Neural cell (in vitro differentiated cells): ENCODE results near the gene GRIA2. TPM values are rescaled to one million over a fixed set of nuclear protein-coding genes. Genes with fewer than 3 reads are reported as not detected.

Experiments
- H2AFZ ChIP-seq: fragments of 200-600, 300-800 bp; sonication (generic), shearing (Covaris generic); 2 replicates; pipeline ENCODE4 v1.6.0; 2014; ENCODE audit warnings: low read depth, mild to moderate bottlenecking, antibody characterized with exemption, low read length, moderate library complexity
- H3F3A ChIP-seq: fragments of 200-600 bp; shearing (Covaris generic); 2 replicates; pipeline ENCODE4 v1.6.1; 2016; ENCODE audit warnings: mild to moderate bottlenecking, moderate library complexity, mixed read lengths, antibody characterized with exemption, low read length; ENCODE audit not compliant: insufficient read depth, poor library complexity, severe bottlenecking
- H3K27ac ChIP-seq: fragments of 200-600, 300-800 bp; sonication (generic), shearing (Covaris generic); 2 replicates; pipeline ENCODE4 v1.5.1; 2014; ENCODE audit warnings: mild to moderate bottlenecking, low read length, moderate library complexity
- H3K27me3 ChIP-seq: fragments of 300-800, 200-600 bp; sonication (generic), shearing (Covaris generic); 2 replicates; pipeline ENCODE4 v1.6.0; 2014; ENCODE audit warnings: mild to moderate bottlenecking, low read depth, low read length, moderate library complexity; ENCODE audit not compliant: insufficient read depth
- H3K36me3 ChIP-seq: fragments of 300-800, 200-600 bp; sonication (generic), shearing (Covaris generic); 2 replicates; pipeline ENCODE4 v1.5.1; 2014; ENCODE audit warnings: mild to moderate bottlenecking, antibody characterized with exemption, low read length, moderate library complexity; ENCODE audit not compliant: insufficient read depth
- H3K4me2 ChIP-seq: fragments of 300-800, 200-600 bp; sonication (generic), shearing (Covaris generic); 2 replicates; pipeline ENCODE4 v1.6.0; 2014; ENCODE audit warnings: mild to moderate bottlenecking, low read length
- H3K4me3 ChIP-seq: fragments of 300-800, 200-600 bp; sonication (generic), shearing (Covaris generic); 2 replicates; pipeline ENCODE4 v1.5.1; 2014; ENCODE audit warnings: mild to moderate bottlenecking, low read length, moderate library complexity
- H3K79me2 ChIP-seq: fragments of 200-600 bp; shearing (Covaris generic); replicated peaks from 2 replicates; pipeline ENCODE4 v1.6.0; 2014; ENCODE audit warnings: mild to moderate bottlenecking, low read length, moderate library complexity; ENCODE audit not compliant: insufficient read depth
- H3K9ac ChIP-seq: fragments of 300-800, 200-600 bp; sonication (generic), shearing (Covaris generic); 2 replicates; pipeline ENCODE4 v1.6.1; 2016; ENCODE audit warnings: mild to moderate bottlenecking, low read length, mixed read lengths
- H3K9me2 ChIP-seq: fragments of 200-600 bp; shearing (Covaris generic); 2 replicates; pipeline ENCODE4 v1.6.1; 2016; ENCODE audit warnings: mild to moderate bottlenecking, low read length, mixed read lengths; ENCODE audit not compliant: insufficient read depth
- H3K9me3 ChIP-seq: fragments of 200-600, 300-800 bp; sonication (generic), shearing (Covaris generic); 2 replicates; pipeline ENCODE4 v1.6.1; 2016; ENCODE audit warnings: mild to moderate bottlenecking, mixed run types, low read length, moderate library complexity, mixed read lengths
- H4K20me1 ChIP-seq: fragments of 200-600 bp; shearing (Covaris generic); 2 replicates; pipeline ENCODE4 v1.6.1; 2016; ENCODE audit warnings: mild to moderate bottlenecking, mixed run types; ENCODE audit not compliant: insufficient read depth
- CTCF ChIP-seq: fragments of 450-650 bp; IDR thresholded peaks from 2 replicates; pipeline ENCODE4 v1.5.1; 2014; ENCODE audit warnings: antibody characterized with exemption, mild to moderate bottlenecking, moderate library complexity; ENCODE audit not compliant: poor library complexity, severe bottlenecking
- EP300 ChIP-seq: fragments of 450-650 bp; conservative IDR thresholded peaks from 2 replicates; pipeline ENCODE4 v1.6.1; 2014; ENCODE audit warnings: antibody characterized with exemption, mild to moderate bottlenecking, moderate library complexity; ENCODE audit not compliant: poor library complexity, severe bottlenecking
- EZH2 ChIP-seq: fragments of 200-600, 300-800 bp; shearing (Covaris generic), sonication (generic); IDR thresholded peaks from 2 replicates; pipeline ENCODE4 v1.6.1; 2014; ENCODE audit warnings: antibody characterized with exemption, low read length, borderline replicate concordance, mild to moderate bottlenecking; ENCODE audit not compliant: insufficient read depth, poor library complexity, severe bottlenecking
- MXI1 ChIP-seq: fragments of 450-650 bp; conservative IDR thresholded peaks from 2 replicates; pipeline ENCODE4 v1.6.1; 2014; ENCODE audit warnings: antibody characterized with exemption, mild to moderate bottlenecking; ENCODE audit not compliant: poor library complexity, severe bottlenecking
- POLR2AphosphoS5 ChIP-seq: IDR thresholded peaks from 2 replicates; pipeline ENCODE4 v1.6.1; 2012
- RAD21 ChIP-seq: fragments of 450-650 bp; conservative IDR thresholded peaks from 2 replicates; pipeline ENCODE4 v1.6.1; 2014; ENCODE audit warnings: antibody characterized with exemption, mild to moderate bottlenecking, moderate library complexity
- REST ChIP-seq: IDR thresholded peaks from 2 replicates; pipeline ENCODE4 v1.6.1; 2012; ENCODE audit warnings: borderline replicate concordance
- SMC3 ChIP-seq: fragments of 450-650 bp; conservative IDR thresholded peaks from 2 replicates; pipeline ENCODE4 v1.6.1; 2014; ENCODE audit warnings: antibody characterized with exemption, mild to moderate bottlenecking, moderate library complexity; ENCODE audit not compliant: poor library complexity
- TAF1 ChIP-seq: IDR thresholded peaks from 2 replicates; pipeline ENCODE4 v1.6.1; 2012; ENCODE audit warnings: low read depth
- polyA plus RNA-seq: library from polyadenylated mRNA; depleted of rRNA; stranded (reverse); fragments of >200 nt; gene quantifications from 2 replicates; pipeline ENCODE4 v1.2.3, GENCODE V29; 2014

Gene GRIA2
- polyA plus RNA-seq, 1 donor from 2014 or later: 823 TPM

GRCh38 chr4:157357887-157358286, 137.4 kb downstream of the GRIA2 start:
- Histone ChIP-seq H3K9me3 (no peaks in the 10 kb centered on the region), H3K27ac (no peak overlapping the region), H3K4me2 (no peak overlapping the region), H3K27me3 (no peaks in the 10 kb centered on the region), H3K4me3 (no peak overlapping the region), H3K9me2 (no peaks in the 10 kb centered on the region), H3F3A (no peaks in the 10 kb centered on the region), H3K9ac (no peak overlapping the region), H3K79me2 (no peaks in the 10 kb centered on the region), H4K20me1 (no peaks in the 10 kb centered on the region), H3K36me3 (peaks cover 26% of the 10 kb centered on the region), H2AFZ (no peak overlapping the region)
- TF ChIP-seq TAF1: no peak
- no peak for TF ChIP-seq EZH2
- TF ChIP-seq CTCF: no peak
- no peak for TF ChIP-seq SMC3
- TF ChIP-seq RAD21: no peak
- TF ChIP-seq REST: no peak
- TF ChIP-seq MXI1: no peak
- TF ChIP-seq POLR2AphosphoS5: no peak
- no peak for TF ChIP-seq EP300

GRCh38 chr4:157358439-157358838, 137.9 kb downstream of the GRIA2 start:
- Histone ChIP-seq H4K20me1 (no peaks in the 10 kb centered on the region), H3F3A (no peaks in the 10 kb centered on the region), H3K27ac (no peak overlapping the region), H2AFZ (no peak overlapping the region), H3K9ac (no peak overlapping the region), H3K36me3 (peaks cover 29% of the 10 kb centered on the region), H3K9me3 (no peaks in the 10 kb centered on the region), H3K4me2 (no peak overlapping the region), H3K79me2 (no peaks in the 10 kb centered on the region), H3K4me3 (no peak overlapping the region), H3K9me2 (no peaks in the 10 kb centered on the region), H3K27me3 (no peaks in the 10 kb centered on the region)
- TF ChIP-seq SMC3 (no peak), POLR2AphosphoS5 (no peak), EZH2 (no peak), EP300 (no peak), CTCF (no peak), REST (no peak), TAF1 (no peak), RAD21 (no peak), MXI1 (no peak)
